HepG2 (cell line): ENCODE results near the gene ARRDC1. TPM values are rescaled to one million over a fixed set of nuclear protein-coding genes. Genes with fewer than 3 reads are reported as not detected.

ENCODE experiments used
- CENPT ChIP-seq: sonication (generic); formaldehyde crosslinking; IDR thresholded peaks from 2 replicates; pipeline ENCODE4 v1.8.0; 2022; ENCODE audit warnings: low read depth, mild to moderate bottlenecking, moderate library complexity, missing genetic modification reagents
- GABPB1 ChIP-seq: IDR thresholded peaks from 2 replicates; pipeline ENCODE4 v1.6.1; 2016; ENCODE audit warnings: mild to moderate bottlenecking, missing genetic modification reagents, moderate library complexity, missing compliant biosample characterization
- MAF1 ChIP-seq: sonication (generic); formaldehyde crosslinking; IDR thresholded peaks from 2 replicates; pipeline ENCODE4 v1.5.0; 2020; ENCODE audit warnings: missing genetic modification reagents, borderline replicate concordance
- NFKBIZ ChIP-seq: IDR thresholded peaks from 2 replicates; pipeline ENCODE4 v1.6.1; 2018; ENCODE audit warnings: missing genetic modification reagents, missing compliant biosample characterization
- RCOR2 ChIP-seq: IDR thresholded peaks from 2 replicates; pipeline ENCODE4 v1.6.1; 2016; ENCODE audit warnings: missing biosample characterization, missing genetic modification reagents
- SIN3A ChIP-seq: IDR thresholded peaks from 2 replicates; pipeline ENCODE4 v1.6.1; 2011; ENCODE audit warnings: low read depth, mild to moderate bottlenecking, control low read depth, low read length, borderline replicate concordance
- TBX3 ChIP-seq: fragments of 450-650 bp; IDR thresholded peaks from 2 replicates; pipeline ENCODE4 v1.6.1; 2017; ENCODE audit warnings: antibody characterized with exemption, mild to moderate bottlenecking, inconsistent platforms, borderline replicate concordance
- ZNF329 ChIP-seq: sonication (generic); formaldehyde crosslinking; IDR thresholded peaks from 2 replicates; pipeline ENCODE4 v1.9.0; 2021; ENCODE audit warnings: low read depth, mild to moderate bottlenecking, missing genetic modification reagents
- ZNF530 ChIP-seq: sonication (generic); formaldehyde crosslinking; IDR thresholded peaks from 2 replicates; pipeline ENCODE4 v1.5.0; 2020; ENCODE audit warnings: low read depth, mild to moderate bottlenecking, missing genetic modification reagents
- ZNF841 ChIP-seq: sonication (generic); formaldehyde crosslinking; IDR thresholded peaks from 2 replicates; pipeline ENCODE4 v1.8.1; 2023; ENCODE audit warnings: missing genetic modification reagents, borderline replicate concordance
- polyA plus RNA-seq, 8 experiments: library from polyadenylated mRNA; depleted of rRNA in 3 of 8; stranded (reverse) in 7 of 8; unstranded in 1 of 8; fragments of >200 nt; fragmentation: Illumina TruSeq in 4 of 8; extraction: Trizol in 4 of 8; gene quantifications; 2 replicates each; pipeline versions ENCODE4 v1.2.1 to v1.2.3, GENCODE V29; 2011 to 2016; ENCODE audit warnings: low read depth in 4 of 8, missing spikeins in 1 of 8, mixed read lengths in 1 of 8; ENCODE audit not compliant: insufficient read depth in 1 of 8
- total RNA-seq, 5 experiments: library from RNA; depleted of rRNA; stranded (reverse); fragments of >200 nt; fragmentation: Illumina TruSeq; extraction: Trizol; gene quantifications; 2 replicates each; pipeline ENCODE4 v1.2.3, GENCODE V29; 2016; ENCODE audit warnings: low read depth in 1 of 5
- TF ChIP-seq, protein P1 (sequence below): sonication (generic); formaldehyde crosslinking; IDR thresholded peaks from 2 replicates; pipeline ENCODE4 v1.4.0; 2020; ENCODE audit warnings: missing genetic modification reagents, borderline replicate concordance
- TF ChIP-seq, protein P2 (sequence below), 2 experiments: fragments of 450-650 bp in 1 of 2; sonication (generic) in 1 of 2; formaldehyde crosslinking; IDR thresholded peaks; 2 replicates each; pipeline versions ENCODE4 v1.5.0 to v1.8.0; 2020 to 2022; ENCODE audit warnings: mild to moderate bottlenecking in 1 of 2, missing genetic modification reagents in 1 of 2
- TF ChIP-seq, protein P3 (sequence below): IDR thresholded peaks from 2 replicates; pipeline ENCODE4 v1.6.1; 2018; ENCODE audit warnings: missing genetic modification reagents, mild to moderate bottlenecking, missing compliant biosample characterization
- TF ChIP-seq, protein P4 (sequence below): IDR thresholded peaks from 2 replicates; pipeline ENCODE4 v1.6.1; 2016; ENCODE audit warnings: missing compliant biosample characterization, missing genetic modification reagents, borderline replicate concordance
- TF ChIP-seq, protein P5 (sequence below): sonication (generic); formaldehyde crosslinking; conservative IDR thresholded peaks from 2 replicates; pipeline ENCODE4 v1.4.0; 2020; ENCODE audit warnings: missing genetic modification reagents
- TF ChIP-seq, protein P6 (sequence below): sonication (generic); formaldehyde crosslinking; IDR thresholded peaks from 2 replicates; pipeline ENCODE4 v1.9.0; 2022; ENCODE audit warnings: low read depth, missing genetic modification reagents

ARRDC1 gene
- total and polyA plus RNA-seq, 2 of the 13 experiments (the other 11 are each of a cell fraction or from before 2014, with no cell fraction given): 21.7 to 44.4 TPM

DNA sequence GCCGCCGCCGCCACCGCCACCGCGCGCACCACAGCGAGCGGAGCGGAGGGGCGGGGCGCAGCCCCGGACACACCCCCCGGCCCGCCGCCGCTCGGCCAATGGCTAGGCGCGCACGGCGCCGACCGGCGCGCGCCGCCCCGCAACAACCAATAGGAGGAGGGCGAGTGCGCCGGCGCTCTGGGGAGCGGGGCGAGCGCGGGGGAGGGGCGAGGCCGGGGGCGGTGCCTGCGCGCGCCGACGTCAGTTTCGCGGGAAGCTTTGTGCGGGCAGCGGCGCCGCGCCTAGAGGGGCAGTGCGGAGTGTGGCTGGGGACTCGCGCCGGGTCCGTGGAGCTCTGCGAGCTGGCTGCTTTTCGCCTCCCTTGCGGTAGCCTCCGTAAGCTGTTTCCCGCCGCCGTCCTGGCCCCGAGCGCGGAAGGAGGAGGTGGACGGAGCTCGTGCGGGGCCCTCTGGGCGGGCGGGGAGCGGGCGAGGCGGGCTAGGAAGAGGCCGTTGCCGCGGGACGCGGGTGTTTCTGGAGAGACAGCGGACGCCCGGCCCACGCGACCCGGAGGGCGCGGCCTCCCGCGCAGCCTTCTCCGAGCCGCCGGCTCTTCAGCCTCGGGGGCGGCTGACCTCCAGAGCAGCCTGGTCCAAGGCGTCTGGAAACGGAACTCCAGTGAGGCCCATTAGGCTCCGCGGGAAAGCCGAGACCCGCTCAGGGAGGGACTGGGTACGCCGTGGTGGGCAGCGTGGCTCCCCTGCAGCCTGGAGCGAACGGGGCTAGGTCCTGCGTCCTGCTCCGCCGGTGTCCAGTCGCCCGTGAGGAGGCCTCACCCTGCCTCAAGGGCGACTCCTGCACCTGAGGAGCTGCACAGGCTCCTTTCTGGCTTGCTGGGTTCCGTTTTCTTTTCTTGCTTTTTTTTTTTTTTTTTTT lies 14.8 kb upstream of the ARRDC1 start, which contains the start of gene ZMYND19 (continued):
- TF ChIP-seq, protein P1, sequence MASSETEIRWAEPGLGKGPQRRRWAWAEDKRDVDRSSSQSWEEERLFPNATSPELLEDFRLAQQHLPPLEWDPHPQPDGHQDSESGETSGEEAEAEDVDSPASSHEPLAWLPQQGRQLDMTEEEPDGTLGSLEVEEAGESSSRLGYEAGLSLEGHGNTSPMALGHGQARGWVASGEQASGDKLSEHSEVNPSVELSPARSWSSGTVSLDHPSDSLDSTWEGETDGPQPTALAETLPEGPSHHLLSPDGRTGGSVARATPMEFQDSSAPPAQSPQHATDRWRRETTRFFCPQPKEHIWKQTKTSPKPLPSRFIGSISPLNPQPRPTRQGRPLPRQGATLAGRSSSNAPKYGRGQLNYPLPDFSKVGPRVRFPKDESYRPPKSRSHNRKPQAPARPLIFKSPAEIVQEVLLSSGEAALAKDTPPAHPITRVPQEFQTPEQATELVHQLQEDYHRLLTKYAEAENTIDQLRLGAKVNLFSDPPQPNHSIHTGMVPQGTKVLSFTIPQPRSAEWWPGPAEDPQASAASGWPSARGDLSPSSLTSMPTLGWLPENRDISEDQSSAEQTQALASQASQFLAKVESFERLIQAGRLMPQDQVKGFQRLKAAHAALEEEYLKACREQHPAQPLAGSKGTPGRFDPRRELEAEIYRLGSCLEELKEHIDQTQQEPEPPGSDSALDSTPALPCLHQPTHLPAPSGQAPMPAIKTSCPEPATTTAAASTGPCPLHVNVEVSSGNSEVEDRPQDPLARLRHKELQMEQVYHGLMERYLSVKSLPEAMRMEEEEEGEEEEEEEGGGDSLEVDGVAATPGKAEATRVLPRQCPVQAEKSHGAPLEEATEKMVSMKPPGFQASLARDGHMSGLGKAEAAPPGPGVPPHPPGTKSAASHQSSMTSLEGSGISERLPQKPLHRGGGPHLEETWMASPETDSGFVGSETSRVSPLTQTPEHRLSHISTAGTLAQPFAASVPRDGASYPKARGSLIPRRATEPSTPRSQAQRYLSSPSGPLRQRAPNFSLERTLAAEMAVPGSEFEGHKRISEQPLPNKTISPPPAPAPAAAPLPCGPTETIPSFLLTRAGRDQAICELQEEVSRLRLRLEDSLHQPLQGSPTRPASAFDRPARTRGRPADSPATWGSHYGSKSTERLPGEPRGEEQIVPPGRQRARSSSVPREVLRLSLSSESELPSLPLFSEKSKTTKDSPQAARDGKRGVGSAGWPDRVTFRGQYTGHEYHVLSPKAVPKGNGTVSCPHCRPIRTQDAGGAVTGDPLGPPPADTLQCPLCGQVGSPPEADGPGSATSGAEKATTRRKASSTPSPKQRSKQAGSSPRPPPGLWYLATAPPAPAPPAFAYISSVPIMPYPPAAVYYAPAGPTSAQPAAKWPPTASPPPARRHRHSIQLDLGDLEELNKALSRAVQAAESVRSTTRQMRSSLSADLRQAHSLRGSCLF (CRISPR knock-in tag): no peak
- TF ChIP-seq MAF1: no peak
- TF ChIP-seq ZNF329 (CRISPR knock-in tag): 0 out of 2 replicates have a peak, but pooled peaks have one; percentile 30
- no peak for TF ChIP-seq ZNF530 (CRISPR knock-in tag)
- TF ChIP-seq SIN3A: peak; percentile 94; the same call in 1 of the 2 replicates
- TF ChIP-seq TBX3: no peak
- TF ChIP-seq, protein P2, sequence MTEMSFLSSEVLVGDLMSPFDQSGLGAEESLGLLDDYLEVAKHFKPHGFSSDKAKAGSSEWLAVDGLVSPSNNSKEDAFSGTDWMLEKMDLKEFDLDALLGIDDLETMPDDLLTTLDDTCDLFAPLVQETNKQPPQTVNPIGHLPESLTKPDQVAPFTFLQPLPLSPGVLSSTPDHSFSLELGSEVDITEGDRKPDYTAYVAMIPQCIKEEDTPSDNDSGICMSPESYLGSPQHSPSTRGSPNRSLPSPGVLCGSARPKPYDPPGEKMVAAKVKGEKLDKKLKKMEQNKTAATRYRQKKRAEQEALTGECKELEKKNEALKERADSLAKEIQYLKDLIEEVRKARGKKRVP (CRISPR knock-in tag; IDR thresholded peaks at IDR 0.05): no peak
- TF ChIP-seq, protein P3, sequence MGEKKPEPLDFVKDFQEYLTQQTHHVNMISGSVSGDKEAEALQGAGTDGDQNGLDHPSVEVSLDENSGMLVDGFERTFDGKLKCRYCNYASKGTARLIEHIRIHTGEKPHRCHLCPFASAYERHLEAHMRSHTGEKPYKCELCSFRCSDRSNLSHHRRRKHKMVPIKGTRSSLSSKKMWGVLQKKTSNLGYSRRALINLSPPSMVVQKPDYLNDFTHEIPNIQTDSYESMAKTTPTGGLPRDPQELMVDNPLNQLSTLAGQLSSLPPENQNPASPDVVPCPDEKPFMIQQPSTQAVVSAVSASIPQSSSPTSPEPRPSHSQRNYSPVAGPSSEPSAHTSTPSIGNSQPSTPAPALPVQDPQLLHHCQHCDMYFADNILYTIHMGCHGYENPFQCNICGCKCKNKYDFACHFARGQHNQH (CRISPR knock-in tag): no peak
- no peak for TF ChIP-seq ZNF841 (CRISPR knock-in tag)
- TF ChIP-seq, protein P4, sequence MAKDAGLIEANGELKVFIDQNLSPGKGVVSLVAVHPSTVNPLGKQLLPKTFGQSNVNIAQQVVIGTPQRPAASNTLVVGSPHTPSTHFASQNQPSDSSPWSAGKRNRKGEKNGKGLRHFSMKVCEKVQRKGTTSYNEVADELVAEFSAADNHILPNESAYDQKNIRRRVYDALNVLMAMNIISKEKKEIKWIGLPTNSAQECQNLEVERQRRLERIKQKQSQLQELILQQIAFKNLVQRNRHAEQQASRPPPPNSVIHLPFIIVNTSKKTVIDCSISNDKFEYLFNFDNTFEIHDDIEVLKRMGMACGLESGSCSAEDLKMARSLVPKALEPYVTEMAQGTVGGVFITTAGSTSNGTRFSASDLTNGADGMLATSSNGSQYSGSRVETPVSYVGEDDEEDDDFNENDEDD: peak; percentile 90; the same call in 1 of the 2 replicates
- TF ChIP-seq, protein P5, sequence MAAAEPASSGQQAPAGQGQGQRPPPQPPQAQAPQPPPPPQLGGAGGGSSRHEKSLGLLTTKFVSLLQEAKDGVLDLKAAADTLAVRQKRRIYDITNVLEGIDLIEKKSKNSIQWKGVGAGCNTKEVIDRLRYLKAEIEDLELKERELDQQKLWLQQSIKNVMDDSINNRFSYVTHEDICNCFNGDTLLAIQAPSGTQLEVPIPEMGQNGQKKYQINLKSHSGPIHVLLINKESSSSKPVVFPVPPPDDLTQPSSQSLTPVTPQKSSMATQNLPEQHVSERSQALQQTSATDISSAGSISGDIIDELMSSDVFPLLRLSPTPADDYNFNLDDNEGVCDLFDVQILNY (CRISPR knock-in tag): peak; percentile 88
- no peak for TF ChIP-seq NFKBIZ
- TF ChIP-seq CENPT (CRISPR knock-in tag): no peak
- TF ChIP-seq, protein P6, sequence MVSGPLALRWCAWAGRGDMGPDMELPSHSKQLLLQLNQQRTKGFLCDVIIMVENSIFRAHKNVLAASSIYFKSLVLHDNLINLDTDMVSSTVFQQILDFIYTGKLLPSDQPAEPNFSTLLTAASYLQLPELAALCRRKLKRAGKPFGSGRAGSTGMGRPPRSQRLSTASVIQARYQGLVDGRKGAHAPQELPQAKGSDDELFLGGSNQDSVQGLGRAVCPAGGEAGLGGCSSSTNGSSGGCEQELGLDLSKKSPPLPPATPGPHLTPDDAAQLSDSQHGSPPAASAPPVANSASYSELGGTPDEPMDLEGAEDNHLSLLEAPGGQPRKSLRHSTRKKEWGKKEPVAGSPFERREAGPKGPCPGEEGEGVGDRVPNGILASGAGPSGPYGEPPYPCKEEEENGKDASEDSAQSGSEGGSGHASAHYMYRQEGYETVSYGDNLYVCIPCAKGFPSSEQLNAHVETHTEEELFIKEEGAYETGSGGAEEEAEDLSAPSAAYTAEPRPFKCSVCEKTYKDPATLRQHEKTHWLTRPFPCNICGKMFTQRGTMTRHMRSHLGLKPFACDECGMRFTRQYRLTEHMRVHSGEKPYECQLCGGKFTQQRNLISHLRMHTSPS (CRISPR knock-in tag): no peak
- peak; percentile 45; the same call in 1 of the 2 replicates for TF ChIP-seq GABPB1
- no peak for TF ChIP-seq RCOR2
